ENCODE measurements around the gene HERC6. TPM values are rescaled to one million over a fixed set of nuclear protein-coding genes. Genes with fewer than 3 reads are reported as not detected.

HERC6 gene
- 23.6 and 34.6 TPM in 2 replicates for total RNA-seq

GRCh38 chr4:88378691-88379559 lies at the start of gene HERC6:
HERC6 (plus strand) TSS chr4:88378852; CDS start chr4:88378922, 70 bp downstream.

GRCh38 chr4:88456670-88457306 lies 78.1 kb downstream of the HERC6 start, which contains the start of gene HERC5:
HERC5 (plus strand) TSS chr4:88457119; CDS start chr4:88457270, 151 bp downstream.

Other genes starting within 250 kb of the HERC6 start
- 5.3 and 6.0 TPM in 2 replicates for gene ABCG2, start 220.2 kb upstream of the HERC6 start, total RNA-seq
- 5.1 and 6.3 TPM in 2 replicates for gene PPM1K, start 94.3 kb upstream of the HERC6 start, total RNA-seq
- 5.0 and 6.2 TPM in 2 replicates for gene HERC5, start 78.3 kb downstream of the HERC6 start, total RNA-seq
- 130 and 141 TPM in 2 replicates for gene PYURF, start 144.9 kb downstream of the HERC6 start, total RNA-seq
- gene HERC3, start 213.6 kb downstream of the HERC6 start, total RNA-seq: 13.8 and 15.3 TPM in 2 replicates

Data from mammary microvascular endothelial cell (primary cell).